ENCODE measurements around the gene BCAN.

BCAN gene

GRCh38 chr1:156663178-156663577, 21.3 kb downstream of the BCAN start:
- DNase-seq = no peak

- DNase-seq = no peak
Measured at GRCh38 chr1:156664046-156664766, 22.3 kb downstream of the BCAN start.

- DNase-seq = no peak
Measured at GRCh38 chr1:156664767-156665411, 23.0 kb downstream of the BCAN start.

GRCh38 chr1:156665539-156665938, 23.6 kb downstream of the BCAN start:
- no peak for DNase-seq

GRCh38 chr1:156666862-156667609, 25.1 kb downstream of the BCAN start:
- DNase-seq = no peak

- DNase-seq = no peak
Measured at GRCh38 chr1:156667610-156667967, 25.7 kb downstream of the BCAN start.

- no peak for DNase-seq
Measured at GRCh38 chr1:156667968-156668709, 26.2 kb downstream of the BCAN start.

- no peak for DNase-seq
Measured at GRCh38 chr1:156668801-156669637, 27.1 kb downstream of the BCAN start.

GRCh38 chr1:156669794-156670193, 27.9 kb downstream of the BCAN start:
- no peak for DNase-seq

GRCh38 chr1:156670359-156670758, 28.4 kb downstream of the BCAN start:
- no peak for DNase-seq

GRCh38 chr1:156670791-156671190, 28.9 kb downstream of the BCAN start:
- no peak for DNase-seq

GRCh38 chr1:156671804-156672203, 29.9 kb downstream of the BCAN start:
- DNase-seq = no peak

- DNase-seq = no peak
Measured at GRCh38 chr1:156673387-156674121, 31.6 kb downstream of the BCAN start.

GRCh38 chr1:156675210-156676113, 33.5 kb downstream of the BCAN start:
- DNase-seq = no peak

- DNase-seq = no peak
Measured at GRCh38 chr1:156676114-156676819, 34.4 kb downstream of the BCAN start.

- DNase-seq = no peak
Measured at GRCh38 chr1:156676820-156677615, 35.1 kb downstream of the BCAN start, which contains the start of gene NES. Gene NES (minus strand): TSS chr1:156677407. CDS start chr1:156677264, 143 bp downstream.

GRCh38 chr1:156677616-156678596, 36.0 kb downstream of the BCAN start:
- peak; percentile 68 for DNase-seq

GRCh38 chr1:156680056-156680455, 38.1 kb downstream of the BCAN start:
- no peak for DNase-seq
